OCI-LY7 (cell line): Measurements from ENCODE around the gene FAM13A. TPM values are rescaled to one million over a fixed set of nuclear protein-coding genes. Genes with fewer than 3 reads are reported as not detected.

ENCODE experiments used
- BruUV-seq: library from RNA; stranded (reverse); fragments of 400-500 nt; replicated peaks from 2 replicates; lab custom pipeline; 2021; lab: Mats Ljungman, UMichigan
- CTCF ChIA-PET: fragments of 300-600 bp; sonication (Branson Sonifier 250); formaldehyde crosslinking; loops from one replicate; lab custom pipeline; 2022; ENCODE audit warnings: antibody characterized with exemption; ENCODE audit not compliant: unreplicated experiment; lab: Charles Lee
- POLR2A ChIA-PET: fragments of 300-600 bp; sonication (Branson Sonifier 250); formaldehyde crosslinking; loops from one replicate; lab custom pipeline; 2022; ENCODE audit warnings: antibody characterized with exemption; lab: Charles Lee
- DNase-seq: peaks from one replicate; pipeline ENCODE4 v3.0.0-alpha.2; 2015; ENCODE audit warnings: low spot score
- H2AFZ ChIP-seq: fragments of 200-600 bp; sonication (generic), shearing (Covaris generic); 2 replicates; pipeline ENCODE4 v1.6.1; 2014; ENCODE audit warnings: mild to moderate bottlenecking, antibody characterized with exemption, low read length, moderate library complexity
- H3K27ac ChIP-seq: fragments of 200-600 bp; sonication (generic); 2 replicates; pipeline ENCODE4 v1.5.1; 2014; ENCODE audit warnings: mixed run types, low read depth, mild to moderate bottlenecking, moderate library complexity, low read length, inconsistent platforms; ENCODE audit not compliant: poor library complexity, severe bottlenecking
- H3K36me3 ChIP-seq: fragments of 200-600 bp; sonication (generic); 2 replicates; pipeline ENCODE4 v1.6.1; 2014; ENCODE audit warnings: mild to moderate bottlenecking, antibody characterized with exemption, low read length, moderate library complexity, mixed read lengths; ENCODE audit not compliant: insufficient read depth
- H3K4me1 ChIP-seq: fragments of 200-600 bp; sonication (generic); 2 replicates; pipeline ENCODE4 v1.5.1; 2014; ENCODE audit warnings: mild to moderate bottlenecking, low read length; ENCODE audit not compliant: insufficient read depth, poor library complexity, severe bottlenecking
- H3K4me2 ChIP-seq: fragments of 200-600 bp; sonication (generic); 2 replicates; pipeline ENCODE4 v1.6.1; 2014; ENCODE audit warnings: mild to moderate bottlenecking, low read length
- H3K4me3 ChIP-seq: fragments of 200-600 bp; sonication (generic); 2 replicates; pipeline ENCODE4 v1.5.1; 2014; ENCODE audit warnings: mild to moderate bottlenecking, low read depth, low read length; ENCODE audit not compliant: poor library complexity, severe bottlenecking
- H3K79me2 ChIP-seq: fragments of 200-600 bp; sonication (generic); 2 replicates; pipeline ENCODE4 v1.6.1; 2016; ENCODE audit warnings: low read depth, mild to moderate bottlenecking, low read length, moderate library complexity, mixed read lengths; ENCODE audit not compliant: insufficient read depth
- H3K9me2 ChIP-seq: fragments of 200-600 bp; sonication (generic); 2 replicates; pipeline ENCODE4 v1.6.1; 2016; ENCODE audit warnings: mild to moderate bottlenecking, low read length, mixed read lengths; ENCODE audit not compliant: insufficient read depth
- H3K9me3 ChIP-seq: fragments of 200-600 bp; sonication (generic); 2 replicates; pipeline ENCODE4 v1.6.1; 2014; ENCODE audit warnings: mild to moderate bottlenecking, mixed run types, low read length, mixed read lengths
- H4K20me1 ChIP-seq: fragments of 200-600 bp; sonication (generic); 2 replicates; pipeline ENCODE4 v1.6.1; 2014; ENCODE audit warnings: mild to moderate bottlenecking, antibody characterized with exemption, low read length, moderate library complexity, mixed read lengths; ENCODE audit not compliant: insufficient read depth
- EZH2phosphoT487 ChIP-seq: fragments of 200-600 bp; sonication (generic); IDR thresholded peaks from 2 replicates; pipeline ENCODE4 v1.6.1; 2018; ENCODE audit warnings: low read depth, borderline replicate concordance, mild to moderate bottlenecking, mixed run types, antibody characterized with exemption, low read length, moderate library complexity, mixed read lengths
- intact Hi-C: fragments of 100-400 bp; cut with micrococcal nuclease; formaldehyde crosslinking; loops from one replicate; pipeline ENCODE4 v1.10.0; 2022; ENCODE audit not compliant: unreplicated experiment
- total RNA-seq, 2 experiments: library from RNA; depleted of rRNA in 1 of 2; stranded (reverse); fragments of >200 nt in 1 of 2; shearing (Covaris generic) in 1 of 2; gene quantifications; 2 replicates each; pipeline ENCODE4 v1.2.3, GENCODE V29; 2014 to 2022
- TF ChIP-seq, protein P1 (sequence below): fragments of 200-600 bp; sonication (generic); conservative IDR thresholded peaks from 2 replicates; pipeline ENCODE4 v1.5.1; 2014; ENCODE audit warnings: mild to moderate bottlenecking, antibody characterized with exemption, low read length, moderate library complexity, mixed read lengths

Gene FAM13A
- total RNA-seq, 2 experiments from 2014 or later, result not detected

DNA sequence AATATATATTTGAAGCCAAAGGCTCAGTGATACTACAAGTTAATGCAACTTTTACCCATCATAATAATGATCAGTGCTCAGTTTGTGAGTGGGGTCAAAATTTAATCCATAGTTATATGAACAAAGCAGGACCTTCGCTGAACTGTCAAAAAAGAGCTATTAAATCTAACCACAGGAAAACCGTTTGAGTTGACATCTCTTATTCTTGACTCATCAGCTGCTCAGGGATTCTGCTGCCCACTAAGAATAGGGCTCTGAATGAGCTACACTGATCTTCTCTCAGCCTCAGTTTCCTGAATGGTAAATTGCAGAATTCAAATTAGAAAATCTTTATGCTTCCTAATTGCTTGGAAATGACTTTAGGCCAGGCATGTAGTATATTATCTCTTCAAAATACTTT, 314.4 kb downstream of the FAM13A start:
- no peak for TF ChIP-seq EZH2phosphoT487
- TF ChIP-seq, protein P1, sequence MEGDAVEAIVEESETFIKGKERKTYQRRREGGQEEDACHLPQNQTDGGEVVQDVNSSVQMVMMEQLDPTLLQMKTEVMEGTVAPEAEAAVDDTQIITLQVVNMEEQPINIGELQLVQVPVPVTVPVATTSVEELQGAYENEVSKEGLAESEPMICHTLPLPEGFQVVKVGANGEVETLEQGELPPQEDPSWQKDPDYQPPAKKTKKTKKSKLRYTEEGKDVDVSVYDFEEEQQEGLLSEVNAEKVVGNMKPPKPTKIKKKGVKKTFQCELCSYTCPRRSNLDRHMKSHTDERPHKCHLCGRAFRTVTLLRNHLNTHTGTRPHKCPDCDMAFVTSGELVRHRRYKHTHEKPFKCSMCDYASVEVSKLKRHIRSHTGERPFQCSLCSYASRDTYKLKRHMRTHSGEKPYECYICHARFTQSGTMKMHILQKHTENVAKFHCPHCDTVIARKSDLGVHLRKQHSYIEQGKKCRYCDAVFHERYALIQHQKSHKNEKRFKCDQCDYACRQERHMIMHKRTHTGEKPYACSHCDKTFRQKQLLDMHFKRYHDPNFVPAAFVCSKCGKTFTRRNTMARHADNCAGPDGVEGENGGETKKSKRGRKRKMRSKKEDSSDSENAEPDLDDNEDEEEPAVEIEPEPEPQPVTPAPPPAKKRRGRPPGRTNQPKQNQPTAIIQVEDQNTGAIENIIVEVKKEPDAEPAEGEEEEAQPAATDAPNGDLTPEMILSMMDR, result no peak
- H3K4me1 ChIP-seq, result no peaks in the 10 kb centered on the region
- no peak overlapping the region for H3K4me2 ChIP-seq
- no peak overlapping the region for H3K4me3 ChIP-seq
- intact Hi-C loops, result no loop called here
- no peak overlapping the region for H3K27ac ChIP-seq
- BruUV-seq, result no TSS peak
- no peaks in the 10 kb centered on the region for H3K36me3 ChIP-seq
- CTCF ChIA-PET, result no interaction called here
- no peak overlapping the region for H2AFZ ChIP-seq
- DNase-seq, result no peak
- no peaks in the 10 kb centered on the region for H3K9me3 ChIP-seq
- H4K20me1 ChIP-seq, result no peaks in the 10 kb centered on the region
- no peaks in the 10 kb centered on the region for H3K9me2 ChIP-seq
- POLR2A ChIA-PET, result no interaction called here
- H3K79me2 ChIP-seq, result no peaks in the 10 kb centered on the region

DNA sequence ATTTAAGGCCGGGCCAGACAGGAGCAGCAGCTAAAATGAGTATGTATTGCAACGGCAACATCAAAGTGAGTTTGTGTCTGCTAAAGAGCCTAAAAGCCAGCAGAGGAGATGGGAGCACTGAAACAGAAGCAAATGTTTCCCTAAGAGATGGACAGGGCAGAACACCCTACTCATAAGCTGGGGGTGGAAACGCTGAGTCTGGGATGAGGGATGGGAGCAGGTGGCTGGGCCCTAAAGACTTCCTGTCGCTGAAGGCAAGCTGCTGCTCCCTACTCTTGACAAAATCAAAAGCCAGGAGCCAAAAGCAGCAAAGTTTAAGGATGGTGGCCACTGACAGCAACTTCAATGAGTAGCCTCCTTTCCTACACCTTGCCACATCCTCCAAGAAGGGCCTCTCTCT, 318.8 kb downstream of the FAM13A start:
- CTCF ChIA-PET, result no interaction called here
- no peaks in the 10 kb centered on the region for H3K4me1 ChIP-seq
- H3K79me2 ChIP-seq, result no peaks in the 10 kb centered on the region
- DNase-seq, result no peak
- no peak for TF ChIP-seq EZH2phosphoT487
- TF ChIP-seq, protein P1, result no peak
- intact Hi-C loops, result no loop called here
- no peak overlapping the region for H3K4me2 ChIP-seq
- POLR2A ChIA-PET, result interaction anchor here (1.2 kb wide), 1 partner anchor 15 kb away, joined by 3 read pairs; no protein-coding TSS in a partner anchor
- H3K27ac ChIP-seq, result no peak overlapping the region
- H3K4me3 ChIP-seq, result no peak overlapping the region
- no peaks in the 10 kb centered on the region for H4K20me1 ChIP-seq
- no peaks in the 10 kb centered on the region for H3K9me2 ChIP-seq
- no peaks in the 10 kb centered on the region for H3K9me3 ChIP-seq
- no peaks in the 10 kb centered on the region for H3K36me3 ChIP-seq
- H2AFZ ChIP-seq, result no peak overlapping the region
- no TSS peak for BruUV-seq

DNA sequence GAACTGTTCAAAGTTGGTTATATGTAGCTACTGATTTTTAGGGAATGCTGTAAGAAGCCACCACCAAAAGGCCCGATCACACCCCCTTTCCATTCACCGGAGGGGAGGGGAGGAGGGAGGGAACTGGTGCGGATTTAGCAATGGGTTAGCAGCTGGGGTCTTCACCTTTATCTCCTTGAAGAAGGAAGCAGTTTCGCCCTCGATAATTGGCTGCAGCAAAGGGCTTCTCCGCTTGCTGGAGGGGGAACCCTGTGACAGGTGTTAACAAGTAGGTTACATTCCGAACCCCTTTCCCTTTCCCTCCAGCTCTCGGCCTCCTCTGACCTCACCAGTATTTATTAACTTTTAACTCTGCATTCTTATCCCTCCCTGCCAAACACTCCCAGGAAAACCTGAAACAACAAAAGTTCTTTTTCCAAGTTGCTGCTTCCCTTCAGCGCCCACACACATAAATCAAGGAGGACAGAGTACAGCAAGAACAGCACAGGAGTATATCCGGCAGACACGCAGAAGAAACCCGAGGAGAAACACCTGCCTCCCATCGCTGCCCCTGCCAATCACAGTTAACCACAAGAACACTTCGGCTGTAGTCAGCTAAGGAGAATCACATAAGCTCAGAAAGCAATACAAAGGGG, 319.6 kb downstream of the FAM13A start:
- H3K4me2 ChIP-seq, result no peak overlapping the region
- no peak for TF ChIP-seq EZH2phosphoT487
- TF ChIP-seq, protein P1, result no peak
- no TSS peak for BruUV-seq
- no peaks in the 10 kb centered on the region for H4K20me1 ChIP-seq
- DNase-seq, result no peak
- no peaks in the 10 kb centered on the region for H3K9me3 ChIP-seq
- H3K79me2 ChIP-seq, result no peaks in the 10 kb centered on the region
- no peaks in the 10 kb centered on the region for H3K36me3 ChIP-seq
- no peak overlapping the region for H3K4me3 ChIP-seq
- H3K4me1 ChIP-seq, result no peaks in the 10 kb centered on the region
- H3K27ac ChIP-seq, result no peak overlapping the region
- POLR2A ChIA-PET, result interaction anchor here (0.7 kb wide), 1 partner anchor 144 kb away, joined by 4 read pairs; the partner anchor contains the start of gene HERC3
- no peak overlapping the region for H2AFZ ChIP-seq
- no peaks in the 10 kb centered on the region for H3K9me2 ChIP-seq
- CTCF ChIA-PET, result no interaction called here
- intact Hi-C loops, result no loop called here
